HG02642 (cell line): ENCODE measurements around the gene MAP3K4.

Source experiments
- ATAC-seq: cut with Tn5 transposase; IDR thresholded peaks from one replicate; pipeline ENCODE4 v1.9.1; 2021; ENCODE audit warnings: mild to moderate bottlenecking; ENCODE audit not compliant: unreplicated experiment, poor library complexity

Gene MAP3K4

GRCh38 chr6:161138543-161139303 lies 147.2 kb downstream of the MAP3K4 start:
- no peak for ATAC-seq

- no peak for ATAC-seq
Measured at GRCh38 chr6:161139304-161139765, 147.8 kb downstream of the MAP3K4 start.

GRCh38 chr6:161139766-161140553 lies 148.4 kb downstream of the MAP3K4 start:
- ATAC-seq: no peak

GRCh38 chr6:161140554-161140875 lies 148.9 kb downstream of the MAP3K4 start:
- no peak for ATAC-seq

DNA sequence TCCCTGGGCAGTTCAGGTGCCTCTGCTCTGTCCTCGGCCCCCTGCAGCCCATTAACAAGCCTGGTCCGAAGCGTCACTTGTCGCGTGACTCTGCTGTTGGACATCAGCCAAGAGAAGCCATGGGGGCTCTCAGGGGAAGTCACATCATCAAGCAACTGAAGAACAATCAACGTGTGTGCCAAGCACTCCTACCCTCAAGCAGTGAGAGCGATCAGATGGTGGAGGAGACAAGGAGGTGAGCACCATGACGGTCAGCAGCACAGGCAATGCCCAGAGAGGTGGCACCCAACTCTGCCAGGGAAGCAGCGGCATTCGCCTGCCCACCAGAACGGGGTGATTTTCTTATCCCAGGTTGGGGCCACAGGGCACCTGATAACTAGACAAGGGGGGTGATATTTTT lies 149.6 kb downstream of the MAP3K4 start:
- no peak for ATAC-seq

- ATAC-seq: no peak
Measured at GRCh38 chr6:161142957-161143296, 151.4 kb downstream of the MAP3K4 start.

DNA sequence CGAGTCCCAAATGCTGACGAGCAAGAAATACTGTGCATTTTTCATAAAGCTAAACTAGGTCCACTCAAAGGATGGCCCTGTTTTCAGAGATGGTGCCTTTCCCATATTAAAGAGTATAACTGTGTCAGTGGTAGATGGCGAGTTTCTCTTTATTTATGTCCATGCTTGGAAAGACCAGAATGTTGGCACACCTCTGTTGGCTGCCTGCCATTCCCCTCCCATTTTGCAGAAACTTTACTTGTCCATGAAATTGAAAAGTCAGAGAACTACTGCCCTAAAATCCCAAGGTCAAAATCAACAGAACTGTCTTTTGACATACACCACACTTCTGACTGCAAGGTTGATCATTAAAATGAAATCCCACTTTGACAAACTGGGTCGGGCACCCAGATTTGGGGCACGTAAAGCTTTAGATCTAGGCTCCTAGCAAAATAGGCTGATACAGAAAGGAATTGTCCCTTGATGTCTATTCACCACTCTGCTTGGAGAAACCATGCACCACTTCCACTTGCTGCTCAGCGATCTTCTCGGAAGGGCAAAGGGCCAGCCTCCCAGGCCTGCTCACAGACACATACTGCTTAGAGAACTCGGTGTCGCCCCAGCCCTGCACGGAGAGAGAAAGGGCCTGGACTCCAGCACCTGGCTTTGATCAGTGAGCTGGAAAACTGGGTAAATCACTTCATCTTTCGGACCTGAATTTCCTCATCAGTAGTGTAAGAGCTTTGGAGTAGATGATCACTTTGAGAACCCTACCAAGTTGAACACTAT lies 152.3 kb downstream of the MAP3K4 start:
- no peak for ATAC-seq

DNA sequence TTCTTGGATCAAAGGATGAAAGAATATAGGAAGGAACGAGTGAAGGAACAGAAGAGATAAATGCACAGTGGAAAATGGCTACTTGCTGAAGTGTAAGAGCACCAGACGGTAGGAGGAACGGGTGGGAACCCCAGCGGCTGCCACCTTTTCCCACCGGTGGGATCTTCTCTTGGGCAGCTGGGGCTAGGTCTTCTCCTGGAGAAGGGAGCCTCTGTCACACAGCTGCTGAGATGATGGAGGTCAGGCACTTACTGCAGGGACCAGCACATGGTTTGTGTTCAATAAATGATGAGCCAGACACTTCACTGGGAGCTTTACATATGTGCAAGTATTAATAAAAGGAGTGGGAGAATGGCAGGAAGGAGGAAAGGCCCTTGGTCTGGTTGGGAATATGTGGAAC lies 158.6 kb downstream of the MAP3K4 start:
- ATAC-seq: no peak

DNA sequence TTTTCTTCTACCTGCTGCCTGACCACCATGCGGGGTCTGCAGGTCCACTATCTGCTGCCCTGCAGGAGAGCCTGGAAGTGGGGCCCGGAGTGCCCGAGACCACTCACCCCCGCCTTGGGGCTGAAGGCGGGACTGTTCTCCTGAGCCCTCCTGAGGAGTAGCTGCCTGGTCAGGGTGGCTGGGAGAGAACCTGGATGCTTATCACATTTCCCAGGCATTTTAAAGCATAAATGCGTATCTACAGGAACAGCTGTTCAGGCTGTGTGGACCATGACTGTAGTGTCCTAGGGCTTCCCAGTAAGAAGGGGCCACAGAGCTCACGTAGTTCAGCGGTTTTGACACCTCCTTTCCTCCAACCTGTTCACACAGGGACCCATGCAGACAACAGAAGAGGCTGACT lies 159.0 kb downstream of the MAP3K4 start:
- ATAC-seq: no peak

- ATAC-seq: no peak
Measured at GRCh38 chr6:161151059-161151645, 159.6 kb downstream of the MAP3K4 start.

DNA sequence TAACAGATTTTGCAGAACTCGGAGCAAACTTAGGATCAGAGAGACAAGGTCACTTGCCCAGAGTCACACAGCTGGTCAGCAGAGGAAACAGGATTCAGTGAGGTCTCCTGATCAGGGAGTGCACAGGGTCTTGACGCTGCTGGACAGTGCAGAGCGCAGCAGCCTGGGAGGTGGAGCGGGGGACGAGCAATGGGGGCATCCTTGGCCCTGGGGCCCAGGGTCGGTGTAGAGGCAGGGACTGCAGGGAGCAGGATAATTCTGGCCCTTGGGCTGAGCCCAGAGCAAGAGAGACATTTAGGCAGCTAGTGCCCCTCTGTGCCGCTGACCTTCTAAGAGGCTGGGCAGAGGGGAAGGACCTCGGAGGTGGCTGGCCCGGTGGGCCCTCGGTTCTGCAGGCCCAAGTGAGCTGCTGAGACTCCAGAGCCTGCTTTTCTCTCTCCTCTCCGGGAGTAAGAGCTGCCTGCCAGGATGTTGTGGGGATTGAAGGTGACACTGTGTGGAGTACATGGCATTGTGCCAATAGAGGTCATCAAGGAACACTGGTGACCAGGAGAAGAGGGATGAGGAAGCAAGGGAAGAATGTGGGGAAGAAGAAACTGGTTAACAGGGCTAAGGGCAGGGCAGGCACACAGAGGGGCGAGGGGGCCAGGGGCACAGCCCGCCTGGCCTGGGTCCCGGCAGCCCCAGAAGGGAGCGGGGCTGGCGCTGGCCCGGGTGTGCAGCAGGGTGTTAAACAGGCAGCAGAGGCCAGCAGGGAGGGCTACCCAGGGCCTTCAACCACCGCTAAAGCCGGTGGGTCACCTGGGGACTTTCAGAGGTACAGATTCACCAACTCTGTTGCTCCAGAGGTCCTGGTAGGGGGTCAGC lies 160.3 kb downstream of the MAP3K4 start:
- ATAC-seq: no peak

- ATAC-seq: no peak
Measured at GRCh38 chr6:161152527-161152862, 160.9 kb downstream of the MAP3K4 start.

- no peak for ATAC-seq
Measured at GRCh38 chr6:161152907-161153662, 161.5 kb downstream of the MAP3K4 start.

DNA sequence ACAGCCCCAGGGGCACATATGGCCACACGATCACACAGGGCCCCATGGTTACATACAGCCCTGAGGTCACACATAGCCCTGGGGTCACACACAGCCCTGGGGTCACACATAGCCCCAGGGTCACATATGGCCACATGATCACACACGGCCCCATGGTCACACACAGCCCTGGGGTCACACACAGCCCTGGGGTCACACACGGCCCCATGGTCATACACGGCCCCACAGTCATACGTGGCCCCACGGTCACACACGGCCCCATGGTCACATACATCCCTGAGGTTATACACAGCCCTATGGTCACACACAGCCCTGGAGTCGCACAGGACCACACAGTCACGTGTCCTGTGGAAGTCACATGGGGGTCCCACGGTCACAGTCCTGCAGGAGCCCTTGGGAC lies 162.2 kb downstream of the MAP3K4 start:
- ATAC-seq: no peak

DNA sequence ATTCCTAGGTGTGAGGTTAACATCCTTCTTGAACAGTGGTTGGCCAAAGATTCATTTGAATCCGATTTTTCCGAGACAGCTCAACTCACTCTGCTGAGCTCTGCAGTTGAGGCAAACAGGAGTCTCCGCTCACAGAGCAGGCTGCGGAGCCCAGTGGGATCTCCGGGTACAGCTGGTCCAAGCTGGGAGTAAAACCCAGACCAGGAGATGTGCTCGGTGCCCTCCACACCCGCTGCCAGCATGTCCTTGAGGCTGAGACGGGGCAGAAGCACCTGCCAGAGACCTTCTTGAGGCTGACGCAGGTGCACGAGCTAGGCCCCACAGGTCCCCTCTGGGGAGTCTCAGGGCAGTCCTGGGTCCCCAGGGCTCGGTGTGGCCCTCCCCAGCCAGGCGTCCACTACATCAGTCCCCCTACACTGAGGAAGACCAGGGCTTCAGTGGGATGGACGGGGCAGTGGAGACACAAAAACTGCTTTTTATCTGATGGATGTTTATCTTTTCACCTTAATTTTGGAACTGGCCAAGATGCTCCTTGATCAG lies 163.3 kb downstream of the MAP3K4 start:
- no peak for ATAC-seq

- no peak for ATAC-seq
Measured at GRCh38 chr6:161161121-161161520, 169.6 kb downstream of the MAP3K4 start.

DNA sequence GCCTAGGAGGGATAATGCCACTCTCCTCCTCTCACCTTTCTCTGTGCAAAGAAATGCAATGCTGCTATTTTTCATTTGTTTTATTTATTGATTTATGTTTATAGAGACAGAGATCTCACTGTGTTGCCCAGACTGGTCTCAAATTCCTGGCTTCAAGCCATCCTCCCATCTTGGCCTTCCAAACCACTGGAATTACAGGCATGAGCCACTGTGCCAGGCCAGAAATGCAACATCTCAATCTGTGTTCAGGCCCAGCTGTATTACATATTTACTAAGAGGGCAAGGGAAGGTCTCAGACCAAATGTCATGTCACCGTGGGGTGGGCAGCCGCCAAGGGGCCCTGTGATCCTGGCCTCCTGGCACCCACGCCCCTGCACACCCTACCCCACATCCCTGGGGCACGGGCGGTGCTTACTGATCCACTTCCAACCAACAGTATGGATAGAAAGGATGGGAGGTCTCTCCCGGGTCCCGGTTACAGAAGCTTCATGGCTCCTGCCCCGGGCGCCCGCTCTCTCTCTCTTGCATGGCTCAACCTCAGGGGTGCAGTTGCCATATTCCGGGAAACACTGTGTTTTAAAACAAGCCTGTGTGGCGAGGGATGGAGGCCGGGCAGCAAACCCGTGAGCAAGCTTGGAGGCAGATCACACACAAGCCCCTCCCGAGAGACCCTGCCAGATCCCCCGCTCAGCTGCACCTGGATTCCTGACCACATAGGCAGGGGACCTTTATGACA lies 170.5 kb downstream of the MAP3K4 start:
- ATAC-seq: no peak

GRCh38 chr6:161162722-161163121 lies 171.2 kb downstream of the MAP3K4 start:
- no peak for ATAC-seq
